ENCODE measurements around the gene SLX9.

- TF ChIP-seq ZFX (IDR thresholded peaks at IDR 0.05; ENCODE audit: borderline replicate concordance): no peak
- TF ChIP-seq CTCF (IDR thresholded peaks at IDR 0.05): no peak
These were observed 48.2 kb downstream of the SLX9 start for GRCh38 chr21:44987886-44988606.
